ENCODE results near the gene TEX14.

- TF ChIP-seq POLR2A (IDR thresholded peaks at IDR 0.05) (no peak), CTCF (IDR thresholded peaks at IDR 0.05) (no peak)
Measured at GRCh38 chr17:58593123-58593522, 98.7 kb downstream of the TEX14 start.

All from transverse colon (tissue), 3 donors.